ENCODE data around the gene SOX18.

GRCh38 chr20:64080013-64080812 is 30.8 kb upstream of the SOX18 start, which contains the start of gene OPRL1:
- TF ChIP-seq EZH2 (IDR thresholded peaks at IDR 0.05; ENCODE audit: borderline replicate concordance, low read depth, low read length, poor library complexity, severe bottlenecking) (no peak), CTCF (conservative IDR thresholded peaks at IDR 0.05; ENCODE audit: low read depth, low read length) (no peak)
